Right forelimb (tissue), 1 donor: ENCODE measurements around the gene RBM19.

Source experiments
- DNase-seq: peaks from one replicate; pipeline ENCODE4 v3.0.0-alpha.2; 2018

Gene RBM19

DNA sequence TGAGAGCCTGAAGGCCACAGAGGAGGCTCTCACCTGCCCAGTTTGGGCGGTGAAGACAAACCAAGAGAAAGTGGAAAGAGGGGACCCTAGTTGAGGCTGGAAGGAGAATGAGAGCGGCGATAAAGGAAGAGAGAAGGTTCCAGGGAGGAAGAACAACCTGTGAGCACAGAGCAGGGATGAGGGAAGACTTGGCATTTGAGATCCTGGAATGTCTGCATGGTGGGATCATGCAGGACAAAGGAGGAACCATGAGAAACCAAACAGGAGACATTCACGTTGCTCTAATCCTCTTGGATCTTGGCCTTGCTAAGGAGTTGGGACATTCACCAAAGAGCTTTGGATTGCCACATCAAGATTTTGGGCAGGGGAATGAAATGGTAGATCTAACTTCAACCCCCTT, 22.9 kb upstream of the RBM19 start:
- no peak for DNase-seq

DNA sequence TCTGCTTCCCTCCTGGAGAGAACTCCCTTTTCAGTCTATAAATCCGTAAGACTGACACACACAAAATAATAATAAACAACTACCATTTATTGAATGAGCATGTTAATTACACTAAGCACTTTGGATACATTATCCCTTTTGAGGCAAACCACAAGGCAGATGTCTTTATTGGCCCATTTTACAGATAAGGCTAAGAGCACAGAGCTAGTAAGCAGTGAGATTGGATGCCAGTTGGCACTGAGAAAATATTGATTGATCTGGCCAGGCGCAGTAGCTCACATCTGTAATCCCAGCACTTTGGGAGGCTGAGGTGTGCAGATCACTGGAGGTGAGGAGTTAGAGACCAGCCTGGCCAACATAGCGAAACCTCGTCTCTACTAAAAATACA, 21.9 kb upstream of the RBM19 start:
- no peak for DNase-seq

DNA sequence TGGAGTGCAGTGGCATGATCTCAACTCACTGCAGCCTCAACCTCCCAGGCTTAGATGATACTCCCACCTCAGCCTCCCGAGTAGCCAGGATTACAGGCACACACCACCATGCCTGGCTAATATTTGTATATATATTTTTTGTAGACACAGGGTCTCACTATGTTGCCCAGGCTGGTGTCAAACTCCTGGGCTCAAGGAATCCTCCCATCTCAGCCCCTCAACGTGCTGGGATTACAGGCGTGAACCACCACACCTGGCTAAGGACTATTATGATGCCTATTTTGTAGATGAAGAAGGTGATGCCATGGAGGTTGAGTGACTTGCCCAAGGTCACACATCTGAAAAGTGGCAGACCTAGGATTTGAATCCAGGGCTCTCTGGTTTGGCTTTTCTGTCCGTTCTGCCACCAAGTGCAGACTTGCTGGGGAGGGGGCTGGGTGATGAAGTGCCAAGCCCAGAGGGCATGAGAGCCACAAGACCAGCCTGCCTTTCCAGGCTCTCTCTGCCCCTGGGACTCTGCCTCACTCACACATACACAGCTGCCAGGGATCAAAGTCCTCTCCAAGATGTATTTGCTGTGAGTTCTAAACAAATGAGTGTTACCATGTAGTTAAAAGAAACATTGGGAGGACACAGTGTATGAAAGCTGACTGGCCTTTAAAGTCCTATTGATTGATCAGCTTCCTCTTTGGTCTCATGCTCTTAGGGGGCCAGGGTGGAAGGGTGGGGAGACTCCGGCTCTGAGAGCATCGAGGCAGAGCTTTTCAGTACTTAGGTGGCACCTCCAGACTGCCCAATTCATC, 21.3 kb upstream of the RBM19 start:
- no peak for DNase-seq

DNA sequence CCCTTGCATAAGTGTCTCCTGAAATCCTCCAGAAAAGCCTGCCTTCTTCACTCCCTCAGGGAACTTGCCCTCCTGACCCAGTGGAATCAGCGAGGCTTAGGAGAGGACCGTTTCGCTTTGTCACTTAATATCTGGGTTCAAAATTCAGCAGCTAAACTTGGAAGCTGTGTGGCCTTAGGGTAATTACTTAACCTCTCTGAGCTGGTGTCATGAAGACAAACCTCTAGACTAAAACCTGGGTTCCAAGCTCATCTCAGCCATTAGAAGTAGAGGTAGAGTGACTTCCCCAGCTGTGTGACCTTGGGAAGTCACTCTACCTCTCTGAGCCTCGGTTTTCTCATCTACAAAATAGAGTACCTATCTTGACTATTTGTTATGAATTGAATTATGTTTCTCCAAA, 18.3 kb upstream of the RBM19 start:
- DNase-seq: no peak

DNA sequence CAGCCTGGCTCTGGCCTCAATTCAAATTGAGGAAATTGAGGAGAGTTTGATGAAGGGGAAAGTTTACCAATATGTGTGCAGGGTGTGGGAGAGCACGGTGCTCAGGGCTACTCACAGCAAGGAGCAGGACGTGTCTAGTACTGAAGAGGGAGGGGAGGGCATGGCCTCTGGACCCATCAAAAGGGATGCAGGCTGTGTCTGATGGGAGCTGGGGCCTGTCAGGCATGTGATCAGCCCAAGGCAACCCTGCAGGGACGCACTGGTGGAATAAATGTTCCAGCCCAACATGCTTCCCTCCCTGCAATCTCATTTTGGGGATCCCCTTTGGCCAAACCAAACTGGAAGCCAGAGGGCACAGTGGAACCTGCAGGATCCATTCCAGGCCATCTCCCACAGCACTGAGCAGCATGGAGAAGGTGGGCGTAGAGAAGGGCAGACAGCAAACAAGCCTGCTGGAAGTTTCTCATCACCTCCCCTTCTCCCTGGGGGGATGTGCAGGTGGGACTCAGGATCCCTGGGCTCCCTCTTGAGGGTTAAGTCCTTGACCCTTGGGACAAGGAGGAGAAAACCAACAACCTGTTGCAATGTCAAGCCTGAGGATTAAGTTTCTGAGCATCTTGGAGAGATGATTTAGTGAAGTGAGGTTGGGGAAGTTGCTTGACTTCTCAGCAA, 17.8 kb upstream of the RBM19 start:
- no peak for DNase-seq

DNA sequence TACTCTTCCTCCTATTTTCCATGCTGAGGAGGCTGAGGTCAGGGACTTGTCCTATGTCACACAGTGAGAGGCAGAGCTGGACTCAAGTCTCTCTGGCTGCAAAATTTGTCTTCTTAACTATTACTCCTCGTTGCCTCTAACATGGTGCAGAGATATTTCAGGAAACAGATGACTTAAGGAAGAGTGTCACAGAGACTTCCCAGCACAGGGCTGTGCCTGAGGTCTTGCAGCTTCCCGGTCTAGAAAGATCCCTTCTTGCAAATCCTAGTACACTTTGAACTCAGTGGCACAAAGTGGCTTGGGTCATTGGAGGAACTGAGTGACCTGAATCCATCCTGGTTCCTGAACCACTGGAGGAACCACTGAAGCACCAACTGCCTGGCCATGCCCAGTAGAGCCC, 17.1 kb upstream of the RBM19 start:
- DNase-seq: no peak

DNA sequence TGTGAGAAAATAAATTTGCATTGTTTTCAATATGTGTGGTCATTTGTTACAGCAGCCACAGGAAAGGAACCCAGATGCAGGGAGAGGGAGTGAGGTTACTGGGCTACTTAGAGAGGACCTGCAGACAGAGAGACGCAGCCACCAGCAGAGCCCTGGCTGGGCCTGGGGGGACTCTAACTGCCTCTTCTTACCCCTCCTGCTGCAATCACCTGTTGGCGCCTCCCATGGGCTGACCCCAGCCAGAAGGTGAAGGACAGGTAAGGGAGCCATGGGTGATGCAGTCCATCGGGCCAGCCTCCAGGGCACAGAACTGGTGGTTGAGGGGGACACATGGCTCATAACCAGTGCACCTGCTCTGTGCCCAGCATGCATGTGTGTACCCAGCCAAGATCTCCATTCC, 15.8 kb upstream of the RBM19 start:
- DNase-seq: no peak

DNA sequence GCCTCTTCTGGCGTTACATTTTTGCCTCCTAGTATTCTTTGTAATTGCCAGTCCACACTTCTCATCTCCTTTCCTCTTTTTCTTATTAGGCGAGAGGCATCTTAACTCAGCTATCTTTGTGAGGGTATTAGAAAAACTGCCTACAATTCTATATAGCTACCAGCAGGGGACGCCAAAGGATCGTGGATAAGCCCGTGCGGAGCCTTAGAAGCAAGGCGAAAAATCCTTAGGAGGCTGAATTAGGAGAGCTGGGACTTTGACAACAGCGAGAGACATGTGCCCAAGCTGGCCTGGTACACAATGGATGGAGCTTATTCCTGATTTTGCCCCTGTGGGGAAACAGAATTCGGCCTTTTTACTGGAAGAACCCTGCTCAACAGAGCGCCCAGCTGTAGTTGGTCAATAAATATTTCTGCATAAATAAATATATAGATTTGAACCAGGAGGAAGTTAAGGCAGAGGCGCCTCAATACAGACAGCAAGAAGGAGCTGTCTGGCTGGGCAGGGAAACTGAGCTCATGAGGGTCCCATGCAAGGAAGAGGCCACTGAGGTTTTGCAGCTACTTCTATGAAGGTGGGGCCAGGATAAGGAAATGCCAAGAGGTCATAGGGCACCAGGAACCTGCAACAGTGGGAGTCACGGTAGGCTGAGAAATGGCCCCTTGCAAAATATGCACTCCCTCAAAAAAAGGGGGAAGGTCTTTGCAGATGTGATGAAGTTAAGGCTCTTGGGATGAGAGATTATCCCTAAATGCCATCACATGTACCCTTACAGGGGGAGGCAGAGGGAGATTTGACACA, 14.6 kb upstream of the RBM19 start:
- DNase-seq: peak; percentile 68

DNA sequence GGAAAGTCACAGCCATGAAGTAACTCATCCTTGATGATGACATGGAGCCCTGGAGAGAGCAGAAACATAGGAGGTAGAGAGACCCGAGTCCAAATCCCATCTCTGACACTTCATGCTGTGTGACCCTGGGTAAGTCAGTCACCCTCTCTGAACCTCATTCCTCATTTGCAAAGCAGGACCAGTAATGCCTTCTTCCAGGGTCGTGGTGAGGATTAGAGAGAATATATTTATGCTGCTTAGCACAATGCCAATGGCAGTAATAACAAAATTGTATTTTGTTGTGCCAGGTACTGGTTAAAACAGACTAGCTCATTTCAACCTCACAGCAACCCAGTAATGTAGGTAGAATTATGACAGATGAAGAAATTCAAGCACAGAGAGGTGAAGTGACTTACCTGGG, 13.9 kb upstream of the RBM19 start:
- DNase-seq: no peak

DNA sequence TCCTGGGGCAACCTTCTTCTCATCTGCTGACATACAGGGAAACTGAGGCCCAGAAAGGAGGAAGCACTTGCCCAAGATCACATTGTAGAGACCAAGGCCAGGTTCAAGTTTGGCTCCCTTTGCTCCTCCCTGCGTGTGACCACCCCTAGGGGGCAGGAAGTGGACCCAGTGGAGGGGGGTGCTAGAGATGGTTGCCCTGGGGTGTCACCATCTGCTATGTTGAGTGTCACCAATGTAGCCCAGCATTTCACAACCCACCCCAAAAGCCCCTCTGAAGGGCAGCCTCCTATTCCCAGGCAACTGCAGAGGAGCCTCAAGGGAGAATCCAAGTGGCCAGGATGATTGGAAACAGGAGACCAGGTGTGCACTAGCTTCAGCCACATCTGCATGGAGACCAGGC, 12.0 kb upstream of the RBM19 start:
- no peak for DNase-seq

DNA sequence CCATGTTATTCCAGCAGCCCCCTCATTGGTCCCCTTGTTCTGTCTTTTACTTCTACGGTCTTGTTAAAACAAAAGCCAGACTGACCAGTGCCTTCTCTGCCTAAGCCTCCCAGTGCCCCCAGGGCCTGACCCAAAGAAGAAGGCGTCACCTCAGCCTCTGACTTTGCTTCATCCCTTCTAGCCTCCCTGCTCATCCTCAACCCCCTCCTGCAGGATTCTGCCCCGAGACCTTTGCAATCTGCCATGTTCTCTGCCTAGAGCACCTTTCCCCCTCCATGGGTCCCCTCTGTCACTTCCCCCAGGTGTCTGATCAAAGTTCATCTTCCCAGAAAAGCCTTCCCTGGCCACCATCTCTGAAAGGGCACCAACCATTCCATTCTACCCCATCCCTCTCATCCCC, 7.9 kb upstream of the RBM19 start:
- no peak for DNase-seq

DNA sequence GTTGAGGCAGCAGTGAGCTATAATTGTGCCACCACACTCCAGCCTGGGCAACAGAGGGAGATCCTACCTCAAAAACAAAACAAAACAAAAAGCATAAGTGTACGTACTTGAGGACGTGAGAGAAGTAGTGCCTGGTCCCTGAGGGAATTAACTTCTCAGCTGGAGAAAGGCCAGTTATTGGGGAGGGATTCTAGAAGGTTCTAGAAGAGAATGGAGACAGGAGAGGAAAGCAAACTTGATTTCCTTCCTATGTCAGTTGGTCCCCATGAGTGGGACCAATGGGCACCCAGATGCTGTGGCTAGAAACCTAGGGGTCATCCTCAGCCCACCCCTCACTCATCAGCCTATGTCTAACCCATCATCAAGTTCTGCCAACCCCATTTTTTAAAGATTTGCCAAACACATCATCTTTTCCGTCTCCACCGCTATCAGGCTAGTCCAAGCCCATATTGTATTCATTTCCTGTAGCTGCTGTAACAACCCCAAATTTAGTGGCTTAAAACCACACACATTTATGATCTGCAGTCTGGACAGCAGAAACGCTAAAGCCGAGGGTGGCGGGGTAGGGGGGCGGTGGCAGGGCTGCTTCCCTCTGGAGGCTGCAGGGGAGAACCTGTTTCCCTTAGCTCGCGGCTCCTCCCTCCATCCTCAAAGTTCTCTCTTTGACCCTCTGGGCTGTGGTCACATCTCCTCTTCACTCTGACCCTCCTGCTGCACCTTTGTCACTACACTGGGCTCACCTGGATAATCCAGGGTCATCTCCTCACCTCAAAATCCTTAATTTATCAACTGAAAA, 7.2 kb upstream of the RBM19 start:
- no peak for DNase-seq

DNA sequence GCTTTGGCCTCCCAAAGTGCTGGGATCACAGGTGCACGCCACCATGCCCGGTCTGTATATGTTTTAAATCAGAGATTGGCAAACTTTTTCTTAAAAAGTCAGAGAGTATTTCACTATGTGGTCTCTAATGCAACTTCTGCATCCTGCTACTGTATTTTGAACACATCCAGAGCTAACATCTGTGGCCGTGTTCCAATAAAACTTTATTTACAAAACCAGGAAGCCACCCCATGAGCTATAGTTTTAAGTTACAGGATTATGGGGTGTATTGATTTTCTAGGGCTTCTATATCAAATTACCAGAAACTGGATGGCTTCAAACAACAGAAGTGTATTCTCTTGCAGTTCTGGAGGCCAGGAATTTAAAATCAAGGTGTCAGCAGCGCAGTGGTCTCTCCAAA, 5.3 kb upstream of the RBM19 start:
- no peak for DNase-seq

DNA sequence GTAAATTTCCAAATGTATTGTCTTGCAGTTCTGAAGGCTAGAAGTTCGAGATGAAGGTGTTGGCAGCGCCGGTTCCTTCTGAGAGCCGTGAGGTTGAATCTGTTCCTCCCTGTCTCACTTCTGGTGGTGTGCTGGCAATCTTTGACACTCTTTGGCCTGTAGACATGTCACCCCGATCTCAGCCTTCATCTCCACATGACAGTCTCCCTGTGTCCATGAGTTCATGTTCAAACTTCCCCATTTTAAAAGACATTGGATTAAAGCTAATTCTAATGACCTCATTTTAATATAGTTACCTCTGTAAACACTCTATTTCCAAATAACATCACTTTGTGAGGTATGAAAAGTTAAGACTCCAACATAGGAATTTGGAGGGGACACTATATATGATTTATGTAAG, 4.1 kb upstream of the RBM19 start:
- no peak for DNase-seq

DNA sequence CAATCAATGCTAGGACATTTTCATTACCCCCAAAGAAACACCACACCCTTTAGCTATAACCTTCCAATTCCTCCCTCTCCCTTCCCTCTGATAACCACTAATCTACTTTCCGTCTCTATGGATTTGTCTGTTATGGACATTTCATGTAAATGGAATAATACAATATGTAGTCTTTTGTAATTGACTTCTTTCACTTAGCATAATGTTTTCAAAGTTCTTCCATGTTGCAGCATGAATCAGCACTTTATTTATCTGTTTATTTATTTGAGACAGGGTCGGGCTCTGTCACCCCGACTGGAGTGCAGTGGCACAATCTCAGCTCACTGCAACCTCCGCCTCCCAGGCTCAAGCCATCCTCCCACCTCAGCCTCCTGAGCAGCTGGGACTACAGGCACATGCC, 1.2 kb upstream of the RBM19 start:
- DNase-seq: no peak

DNA sequence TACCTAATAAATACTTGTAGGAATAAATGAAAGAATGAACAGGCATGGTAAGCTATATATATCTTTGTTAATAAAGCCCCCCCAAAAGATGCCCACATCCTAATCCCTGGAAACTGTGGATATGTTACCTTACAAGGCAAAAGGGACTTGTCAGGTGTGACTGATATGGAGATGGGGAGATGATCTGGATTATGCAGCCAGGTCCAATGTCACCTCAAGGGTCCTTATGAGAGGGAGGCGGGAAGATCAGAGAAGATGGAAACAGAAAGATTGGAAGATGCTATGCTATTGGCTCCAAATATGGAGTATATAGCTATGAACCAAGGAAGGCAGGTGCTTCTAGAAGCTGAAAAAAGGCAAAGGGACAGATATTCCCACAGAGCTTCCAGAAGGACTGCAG, 3.4 kb downstream of the RBM19 start:
- no peak for DNase-seq

DNA sequence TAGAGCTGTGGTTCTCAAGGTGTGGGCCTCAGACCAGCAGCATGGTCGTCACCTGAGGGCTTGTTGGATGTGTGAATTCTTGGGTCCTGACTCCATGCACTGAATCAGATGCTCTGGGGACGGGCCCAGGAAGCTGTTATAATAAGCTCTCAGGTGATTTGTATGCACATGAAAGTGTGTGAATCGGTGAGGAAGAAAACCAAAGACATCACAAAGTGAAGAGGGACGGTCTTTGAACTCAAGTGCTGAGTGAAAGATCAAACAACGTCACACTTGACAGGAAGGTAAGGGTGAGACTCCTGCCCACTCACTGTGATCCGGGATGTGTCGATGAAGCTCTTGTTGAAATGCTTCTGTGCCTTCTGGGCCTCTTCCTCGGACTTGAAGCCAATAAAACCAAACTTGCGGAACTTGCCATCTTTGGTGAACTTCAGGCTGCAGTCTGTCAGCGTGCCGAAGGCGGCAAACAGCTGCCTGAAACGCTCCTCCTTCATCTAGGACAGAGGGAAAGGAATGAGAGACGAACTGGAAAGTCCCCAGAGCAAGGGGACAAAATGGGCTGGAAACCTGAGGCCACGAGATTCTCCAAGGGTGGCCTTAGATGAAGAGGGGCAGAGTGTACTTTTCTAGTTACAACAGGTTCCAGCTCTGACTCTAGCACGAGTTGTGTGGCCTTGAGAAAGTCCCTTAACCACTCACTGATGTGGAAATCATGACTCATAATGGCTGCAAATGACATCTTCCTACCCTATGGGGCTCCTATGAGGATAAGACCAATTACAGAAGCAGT, 4.0 kb downstream of the RBM19 start:
- DNase-seq: no peak

DNA sequence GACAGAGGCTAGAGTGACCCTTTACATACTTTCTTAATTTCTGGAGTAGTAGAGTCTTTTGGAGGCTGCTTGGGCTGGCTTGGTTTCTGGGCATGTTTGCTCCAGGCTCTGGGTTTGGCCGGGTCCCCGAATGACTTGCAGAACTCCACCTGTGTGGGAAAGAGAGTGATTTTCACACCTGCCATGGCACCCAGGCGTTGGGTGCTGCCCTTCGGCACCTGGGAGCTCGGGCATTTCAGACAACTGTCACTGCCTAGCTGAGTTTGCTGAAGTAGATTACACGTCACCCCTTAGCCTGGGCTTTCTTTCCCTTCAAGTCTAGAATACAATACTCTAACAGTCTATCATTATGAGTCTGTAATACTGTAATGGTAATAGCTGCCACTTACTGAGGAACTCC, 6.1 kb downstream of the RBM19 start:
- DNase-seq: no peak

DNA sequence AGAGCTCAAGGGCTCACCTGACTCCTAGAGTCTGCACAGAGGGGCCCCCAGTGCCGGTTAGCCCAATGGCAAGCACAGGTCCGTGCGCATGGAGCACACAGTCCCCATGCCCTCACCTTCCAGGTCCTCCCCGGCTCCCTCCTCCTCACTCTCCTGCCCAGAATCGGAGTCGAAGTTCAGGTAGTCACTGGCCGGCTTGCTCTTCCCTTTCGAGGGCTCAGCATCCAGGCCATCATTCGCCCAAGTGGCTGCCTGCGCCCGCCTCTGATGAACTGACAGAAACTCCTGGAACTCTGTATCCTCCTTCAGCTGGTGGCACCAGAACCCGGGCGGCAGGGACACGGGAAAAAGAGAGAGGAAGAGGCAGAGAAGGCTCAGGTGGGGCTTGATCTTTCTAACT, 7.0 kb downstream of the RBM19 start:
- DNase-seq: no peak

DNA sequence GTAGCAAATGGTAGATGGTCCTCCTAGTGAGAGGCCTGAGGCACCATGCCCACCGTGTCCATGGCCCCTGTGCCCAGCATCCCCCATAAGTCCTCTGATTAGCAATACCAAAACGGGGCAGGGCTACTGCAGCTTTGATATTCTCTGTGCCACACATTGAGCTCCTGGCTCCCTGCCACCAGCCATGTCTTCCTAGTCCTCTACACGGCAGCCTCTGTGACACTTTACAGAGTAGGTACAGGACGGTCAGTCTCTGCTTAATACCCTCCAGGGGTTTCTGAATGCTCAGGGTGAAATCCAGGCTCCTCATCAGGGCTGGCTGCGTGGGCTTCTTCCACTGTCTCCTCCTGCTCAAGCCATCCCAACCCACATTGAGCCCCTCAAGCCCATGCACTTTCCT, 8.0 kb downstream of the RBM19 start:
- no peak for DNase-seq

DNA sequence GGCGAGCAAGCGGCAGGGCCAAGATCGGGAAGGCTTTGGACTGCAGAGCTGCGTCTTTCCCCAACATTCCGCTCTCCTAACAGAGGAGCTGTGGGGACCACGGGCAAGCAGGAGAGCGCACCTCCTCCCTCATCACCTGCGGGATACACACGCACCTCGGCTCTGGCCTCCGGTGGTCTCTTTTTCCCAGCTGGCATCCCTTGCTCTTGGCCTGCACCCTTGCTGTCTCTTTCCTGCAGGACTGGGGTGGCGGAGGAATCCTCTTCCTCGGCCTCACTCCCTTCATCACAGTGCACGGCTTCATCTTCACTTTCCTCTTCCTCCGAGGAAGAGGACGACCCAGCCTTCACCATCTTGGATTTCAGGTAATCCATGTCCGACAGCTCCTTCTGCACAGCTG, 8.5 kb downstream of the RBM19 start:
- no peak for DNase-seq
